Uterus (tissue), 2 donors: ENCODE results near the gene C18orf63.

ENCODE experiments used
- POLR2A ChIP-seq, 2 donors: fragments of 450-650 bp; IDR thresholded peaks; one replicate each; pipeline ENCODE4 v1.6.1; 2016; ENCODE audit warnings: antibody characterized with exemption in 2 of 2, mild to moderate bottlenecking in 1 of 2, moderate library complexity in 1 of 2
- TF ChIP-seq, protein P1 (sequence below), 4 experiments: fragments of 200-600 bp in 2 of 4; fragments of 450-650 bp in 2 of 4; sonication (generic) in 2 of 4; IDR thresholded peaks; one replicate each; pipeline ENCODE4 v1.5.1; 2016 to 2019; ENCODE audit warnings: antibody characterized with exemption in 4 of 4, mild to moderate bottlenecking in 2 of 4, moderate library complexity in 1 of 4

DNA sequence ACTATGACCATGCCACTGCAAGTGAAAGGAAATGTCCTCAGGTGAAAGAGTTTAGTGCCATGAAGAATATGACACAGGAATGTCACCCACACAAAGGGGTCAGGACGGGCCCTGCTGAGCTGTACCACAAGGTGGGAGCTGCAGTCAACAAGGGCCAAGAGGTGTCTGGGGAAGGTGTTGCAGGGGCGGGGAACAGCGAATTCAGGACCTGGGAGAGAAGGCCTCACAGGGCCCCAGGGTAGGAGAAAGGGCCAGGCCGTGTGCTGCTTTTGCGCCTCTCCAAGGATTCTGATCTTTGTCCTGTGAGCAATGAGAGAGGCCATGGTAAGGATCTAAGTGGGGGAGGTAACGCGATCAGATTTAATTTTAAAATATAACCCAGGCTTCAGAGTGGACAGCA, 47.5 kb upstream of the C18orf63 start:
- TF ChIP-seq, protein P1, sequence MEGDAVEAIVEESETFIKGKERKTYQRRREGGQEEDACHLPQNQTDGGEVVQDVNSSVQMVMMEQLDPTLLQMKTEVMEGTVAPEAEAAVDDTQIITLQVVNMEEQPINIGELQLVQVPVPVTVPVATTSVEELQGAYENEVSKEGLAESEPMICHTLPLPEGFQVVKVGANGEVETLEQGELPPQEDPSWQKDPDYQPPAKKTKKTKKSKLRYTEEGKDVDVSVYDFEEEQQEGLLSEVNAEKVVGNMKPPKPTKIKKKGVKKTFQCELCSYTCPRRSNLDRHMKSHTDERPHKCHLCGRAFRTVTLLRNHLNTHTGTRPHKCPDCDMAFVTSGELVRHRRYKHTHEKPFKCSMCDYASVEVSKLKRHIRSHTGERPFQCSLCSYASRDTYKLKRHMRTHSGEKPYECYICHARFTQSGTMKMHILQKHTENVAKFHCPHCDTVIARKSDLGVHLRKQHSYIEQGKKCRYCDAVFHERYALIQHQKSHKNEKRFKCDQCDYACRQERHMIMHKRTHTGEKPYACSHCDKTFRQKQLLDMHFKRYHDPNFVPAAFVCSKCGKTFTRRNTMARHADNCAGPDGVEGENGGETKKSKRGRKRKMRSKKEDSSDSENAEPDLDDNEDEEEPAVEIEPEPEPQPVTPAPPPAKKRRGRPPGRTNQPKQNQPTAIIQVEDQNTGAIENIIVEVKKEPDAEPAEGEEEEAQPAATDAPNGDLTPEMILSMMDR (IDR thresholded peaks at IDR 0.05), result no peak
- TF ChIP-seq POLR2A (IDR thresholded peaks at IDR 0.05), result no peak
